Ishikawa (cell line): ENCODE results near the gene LCP2.

ENCODE experiments used
- CEBPB ChIP-seq: IDR thresholded peaks from 2 replicates; pipeline ENCODE4 v1.6.1; 2012
- CREB1 ChIP-seq: IDR thresholded peaks from 2 replicates; pipeline ENCODE4 v1.6.1; 2012; ENCODE audit warnings: low read depth
- EGR1 ChIP-seq: IDR thresholded peaks from 2 replicates; pipeline ENCODE4 v1.6.1; 2012
- EP300 ChIP-seq: IDR thresholded peaks from 2 replicates; pipeline ENCODE4 v1.6.1; 2012; ENCODE audit warnings: borderline replicate concordance
- FOXM1 ChIP-seq: IDR thresholded peaks from 2 replicates; pipeline ENCODE4 v1.6.1; 2012; ENCODE audit warnings: low read depth, borderline replicate concordance
- NFIC ChIP-seq: IDR thresholded peaks from 2 replicates; pipeline ENCODE4 v1.6.1; 2012
- RAD21 ChIP-seq: IDR thresholded peaks from 2 replicates; pipeline ENCODE4 v1.6.1; 2012; ENCODE audit warnings: low read depth
- TAF1 ChIP-seq: IDR thresholded peaks from 2 replicates; pipeline ENCODE4 v1.6.1; 2012; ENCODE audit warnings: low read depth, mild to moderate bottlenecking
- TCF12 ChIP-seq: IDR thresholded peaks from 2 replicates; pipeline ENCODE4 v1.6.1; 2012; ENCODE audit warnings: low read depth
- TEAD4 ChIP-seq: IDR thresholded peaks from 2 replicates; pipeline ENCODE4 v1.6.1; 2012
- YY1 ChIP-seq: IDR thresholded peaks from 2 replicates; pipeline ENCODE4 v1.6.1; 2012; ENCODE audit warnings: low read depth
- ZBTB7A ChIP-seq: IDR thresholded peaks from 2 replicates; pipeline ENCODE4 v1.6.1; 2012; ENCODE audit warnings: low read depth
- TF ChIP-seq, protein P1 (sequence below): IDR thresholded peaks from 2 replicates; pipeline ENCODE4 v1.6.1; 2012
- TF ChIP-seq, protein P2 (sequence below): IDR thresholded peaks from 2 replicates; pipeline ENCODE4 v1.6.1; 2012
- TF ChIP-seq, protein P3 (sequence below): IDR thresholded peaks from 2 replicates; pipeline ENCODE4 v1.6.1; 2012; ENCODE audit warnings: low read depth, mild to moderate bottlenecking

Gene LCP2

DNA sequence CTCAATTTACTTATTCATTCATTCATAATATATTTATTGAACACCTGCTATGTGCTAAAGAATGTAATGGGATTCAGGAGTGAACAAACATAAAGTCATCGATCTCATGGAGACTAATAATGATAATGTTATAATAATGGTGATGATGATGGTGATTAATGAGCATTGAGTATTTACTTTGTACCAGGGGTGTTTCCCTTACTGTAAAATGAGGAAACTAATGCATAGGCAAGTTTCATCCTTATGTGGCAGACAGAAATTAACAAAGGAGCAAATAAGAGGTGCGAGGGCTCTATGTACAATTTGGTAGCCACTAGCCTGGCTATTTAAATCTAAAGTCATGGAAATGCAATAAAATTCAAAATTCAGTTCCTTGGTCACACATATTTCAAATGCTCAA, 11.1 kb upstream of the LCP2 start:
- TF ChIP-seq EP300 (no peak), CREB1 (no peak), YY1 (no peak), TAF1 (no peak), TCF12 (no peak), CEBPB (no peak), FOXM1 (no peak), ZBTB7A (no peak), EGR1 (no peak), NFIC (no peak), TEAD4 (no peak), RAD21 (no peak)
- TF ChIP-seq, protein P1, sequence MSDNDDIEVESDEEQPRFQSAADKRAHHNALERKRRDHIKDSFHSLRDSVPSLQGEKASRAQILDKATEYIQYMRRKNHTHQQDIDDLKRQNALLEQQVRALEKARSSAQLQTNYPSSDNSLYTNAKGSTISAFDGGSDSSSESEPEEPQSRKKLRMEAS, result no peak
- TF ChIP-seq, protein P2, sequence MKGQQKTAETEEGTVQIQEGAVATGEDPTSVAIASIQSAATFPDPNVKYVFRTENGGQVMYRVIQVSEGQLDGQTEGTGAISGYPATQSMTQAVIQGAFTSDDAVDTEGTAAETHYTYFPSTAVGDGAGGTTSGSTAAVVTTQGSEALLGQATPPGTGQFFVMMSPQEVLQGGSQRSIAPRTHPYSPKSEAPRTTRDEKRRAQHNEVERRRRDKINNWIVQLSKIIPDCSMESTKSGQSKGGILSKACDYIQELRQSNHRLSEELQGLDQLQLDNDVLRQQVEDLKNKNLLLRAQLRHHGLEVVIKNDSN, result no peak
- TF ChIP-seq, protein P3, sequence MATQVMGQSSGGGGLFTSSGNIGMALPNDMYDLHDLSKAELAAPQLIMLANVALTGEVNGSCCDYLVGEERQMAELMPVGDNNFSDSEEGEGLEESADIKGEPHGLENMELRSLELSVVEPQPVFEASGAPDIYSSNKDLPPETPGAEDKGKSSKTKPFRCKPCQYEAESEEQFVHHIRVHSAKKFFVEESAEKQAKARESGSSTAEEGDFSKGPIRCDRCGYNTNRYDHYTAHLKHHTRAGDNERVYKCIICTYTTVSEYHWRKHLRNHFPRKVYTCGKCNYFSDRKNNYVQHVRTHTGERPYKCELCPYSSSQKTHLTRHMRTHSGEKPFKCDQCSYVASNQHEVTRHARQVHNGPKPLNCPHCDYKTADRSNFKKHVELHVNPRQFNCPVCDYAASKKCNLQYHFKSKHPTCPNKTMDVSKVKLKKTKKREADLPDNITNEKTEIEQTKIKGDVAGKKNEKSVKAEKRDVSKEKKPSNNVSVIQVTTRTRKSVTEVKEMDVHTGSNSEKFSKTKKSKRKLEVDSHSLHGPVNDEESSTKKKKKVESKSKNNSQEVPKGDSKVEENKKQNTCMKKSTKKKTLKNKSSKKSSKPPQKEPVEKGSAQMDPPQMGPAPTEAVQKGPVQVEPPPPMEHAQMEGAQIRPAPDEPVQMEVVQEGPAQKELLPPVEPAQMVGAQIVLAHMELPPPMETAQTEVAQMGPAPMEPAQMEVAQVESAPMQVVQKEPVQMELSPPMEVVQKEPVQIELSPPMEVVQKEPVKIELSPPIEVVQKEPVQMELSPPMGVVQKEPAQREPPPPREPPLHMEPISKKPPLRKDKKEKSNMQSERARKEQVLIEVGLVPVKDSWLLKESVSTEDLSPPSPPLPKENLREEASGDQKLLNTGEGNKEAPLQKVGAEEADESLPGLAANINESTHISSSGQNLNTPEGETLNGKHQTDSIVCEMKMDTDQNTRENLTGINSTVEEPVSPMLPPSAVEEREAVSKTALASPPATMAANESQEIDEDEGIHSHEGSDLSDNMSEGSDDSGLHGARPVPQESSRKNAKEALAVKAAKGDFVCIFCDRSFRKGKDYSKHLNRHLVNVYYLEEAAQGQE, result no peak

DNA sequence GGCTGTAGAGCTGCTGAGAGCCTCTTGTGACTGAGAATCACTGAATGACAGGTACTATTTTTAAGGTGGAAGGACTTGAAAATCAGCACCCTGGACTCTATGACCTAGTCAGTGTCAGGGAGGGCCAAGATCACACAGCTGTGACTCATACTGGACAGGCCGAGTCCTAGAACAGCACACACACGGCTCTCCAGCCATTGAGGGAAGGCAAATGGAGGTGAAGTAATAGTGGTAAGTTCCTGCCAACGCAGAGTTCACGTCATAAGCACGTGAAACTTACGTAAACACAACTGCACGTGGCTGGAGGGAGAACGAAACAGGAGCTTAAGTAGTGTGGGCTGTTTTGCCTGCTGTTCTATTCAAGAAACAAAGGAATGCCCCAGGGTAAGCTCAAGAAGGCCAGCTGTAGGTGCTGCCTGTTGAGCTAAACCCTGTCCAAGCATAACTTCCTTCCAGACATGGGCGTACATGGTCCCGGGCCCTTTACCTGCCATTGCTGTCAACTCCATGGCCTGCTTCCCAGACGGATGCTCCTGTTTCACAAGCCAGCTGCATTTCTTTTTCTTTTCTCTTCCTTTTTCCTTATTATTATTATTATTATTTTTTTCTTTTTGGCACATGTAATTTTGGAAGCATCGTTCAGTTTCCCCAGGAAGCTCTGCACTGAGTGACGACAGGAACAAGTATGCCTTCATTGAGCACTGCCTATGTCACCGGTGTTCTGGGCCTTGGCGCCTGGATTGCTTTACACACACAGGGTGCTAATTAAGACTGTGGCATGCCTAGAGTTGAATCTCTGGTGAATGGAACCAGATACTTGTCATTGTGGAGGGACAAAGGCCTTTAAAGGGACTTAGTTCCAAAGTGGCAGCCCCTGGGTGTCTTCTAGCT, 10.2 kb upstream of the LCP2 start:
- TF ChIP-seq ZBTB7A, result no peak
- TF ChIP-seq EP300, result no peak
- TF ChIP-seq, protein P1, result no peak
- no peak for TF ChIP-seq TCF12
- TF ChIP-seq, protein P3, result no peak
- TF ChIP-seq EGR1, result no peak
- no peak for TF ChIP-seq FOXM1
- TF ChIP-seq, protein P2, result no peak
- TF ChIP-seq NFIC, result no peak
- TF ChIP-seq CEBPB, result no peak
- TF ChIP-seq TAF1, result no peak
- no peak for TF ChIP-seq TEAD4
- TF ChIP-seq RAD21, result no peak
- no peak for TF ChIP-seq CREB1
- TF ChIP-seq YY1, result no peak

DNA sequence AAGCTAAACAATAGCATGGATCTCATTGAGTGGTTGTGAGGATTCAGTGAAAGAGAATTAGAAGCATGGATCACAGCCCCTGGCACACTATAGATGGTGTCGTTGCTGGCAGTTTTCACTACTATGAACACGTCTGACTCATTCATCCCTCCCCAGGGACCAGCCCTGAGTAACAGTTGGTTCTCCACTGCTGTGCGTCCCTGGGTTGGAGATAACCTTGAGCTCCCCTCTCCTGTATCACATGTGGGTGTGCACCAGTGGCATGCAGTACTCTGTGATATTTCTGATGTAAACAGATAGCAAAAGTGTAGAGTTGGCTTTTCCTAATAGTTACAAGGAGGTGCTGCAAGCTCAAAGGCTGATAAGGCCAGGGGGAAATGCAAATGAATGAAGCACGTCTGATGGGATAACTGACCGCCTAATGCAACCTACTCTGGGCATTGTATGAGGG, 8.8 kb upstream of the LCP2 start:
- no peak for TF ChIP-seq RAD21
- TF ChIP-seq TCF12, result no peak
- no peak for TF ChIP-seq EP300
- TF ChIP-seq, protein P2, result no peak

DNA sequence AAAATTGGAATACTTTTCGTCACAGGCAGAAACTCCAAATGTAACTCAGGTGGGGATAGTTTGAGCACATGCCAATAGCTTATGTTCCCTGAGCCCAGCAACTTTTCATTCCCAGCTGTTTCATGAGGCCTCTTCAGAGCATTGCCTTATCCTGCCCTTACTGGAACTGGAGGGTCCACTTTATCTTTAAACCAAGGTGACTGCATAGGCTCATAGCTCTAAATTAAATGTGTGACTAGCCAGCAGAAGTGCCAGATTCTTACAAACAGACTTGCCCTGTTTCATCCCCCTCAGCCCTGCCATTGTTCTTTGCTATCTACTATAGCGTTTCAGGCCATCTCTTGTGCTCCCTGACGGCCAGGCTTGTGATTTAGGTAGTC, 8.1 kb upstream of the LCP2 start:
- TF ChIP-seq CREB1 (no peak), TCF12 (no peak), FOXM1 (no peak), YY1 (no peak), RAD21 (no peak), NFIC (no peak), EGR1 (no peak), EP300 (no peak), TEAD4 (no peak), CEBPB (no peak), TAF1 (no peak), ZBTB7A (no peak)
- TF ChIP-seq, protein P2, result no peak
- TF ChIP-seq, protein P1, result no peak
- TF ChIP-seq, protein P3, result no peak
